Endothelial cell of umbilical vein (primary cell): Measurements from ENCODE around the gene HIRA. TPM values are rescaled to one million over a fixed set of nuclear protein-coding genes. Genes with fewer than 3 reads are reported as not detected.

Source experiments
- BruUV-seq: library from RNA; stranded (reverse); fragments of 400-500 nt; replicated peaks from 2 replicates; lab custom pipeline; 2021; lab: Mats Ljungman, UMichigan
- CTCF ChIA-PET: fragments of 300-600, 350-600 bp; sonication (Branson Sonifier 250); formaldehyde crosslinking; loops from one replicate; lab custom pipeline; 2021; ENCODE audit warnings: antibody characterized with exemption, inconsistent platforms; lab: Charles Lee
- POLR2A ChIA-PET: fragments of 300-600, 350-600 bp; sonication (Branson Sonifier 250); formaldehyde crosslinking; loops from one replicate; lab custom pipeline; 2021; ENCODE audit warnings: antibody characterized with exemption, inconsistent platforms; lab: Charles Lee
- DNase-seq: peaks from one replicate; pipeline ENCODE4 v3.0.0-alpha.2; 2011; ENCODE audit warnings: low read depth, low spot score
- FAIRE-seq: peaks from 2 replicates; lab custom pipeline; 2011; peaks lifted over from hg19 to GRCh38; lab: Jason Lieb, UNC
- H2AFZ ChIP-seq: 2 replicates; pipeline ENCODE4 v1.6.0; 2012; ENCODE audit warnings: low read depth, low read length, control low read depth, inconsistent platforms
- H3K27ac ChIP-seq: 2 replicates; pipeline ENCODE4 v1.5.1; 2011; ENCODE audit warnings: low read depth, mild to moderate bottlenecking, control low read depth, low read length, moderate library complexity; ENCODE audit not compliant: insufficient read depth
- H3K27me3 ChIP-seq, 2 experiments: 2 replicates each; pipeline versions ENCODE4 v1.6.0 to v1.6.1; 2011; ENCODE audit warnings: low read length in 2 of 2, mixed read lengths in 1 of 2; ENCODE audit not compliant: control insufficient read depth in 2 of 2, insufficient read depth in 2 of 2
- H3K36me3 ChIP-seq, 2 experiments: 2 replicates in 1 of 2; 3 replicates in 1 of 2; pipeline ENCODE4 v1.5.1; 2011; ENCODE audit warnings: low read length in 2 of 2, mild to moderate bottlenecking in 1 of 2, moderate library complexity in 1 of 2; ENCODE audit not compliant: control insufficient read depth in 2 of 2, insufficient read depth in 2 of 2; ENCODE audit errors: extremely low read depth in 1 of 2
- H3K4me1 ChIP-seq: 3 replicates; pipeline ENCODE4 v1.5.1; 2011; ENCODE audit warnings: mild to moderate bottlenecking, low read length; ENCODE audit not compliant: control insufficient read depth, insufficient read depth; ENCODE audit errors: extremely low read depth
- H3K4me2 ChIP-seq: 2 replicates; pipeline ENCODE4 v1.6.1; 2011; ENCODE audit warnings: low read length, control low read depth, mixed read lengths; ENCODE audit not compliant: insufficient read depth
- H3K4me3 ChIP-seq, 3 experiments: fragments of 200-600 bp in 1 of 3; sonication (generic), shearing (Covaris generic) in 1 of 3; replicated peaks in 1 of 3; 2 replicates each; pipeline ENCODE4 v1.5.1; 2011 to 2016; ENCODE audit warnings: control low read depth in 3 of 3, low read length in 3 of 3, mild to moderate bottlenecking in 2 of 3, inconsistent platforms in 1 of 3, low read depth in 1 of 3, moderate library complexity in 1 of 3; ENCODE audit not compliant: insufficient read depth in 1 of 3
- H3K79me2 ChIP-seq: 2 replicates; pipeline ENCODE4 v1.6.0; 2012; ENCODE audit warnings: low read length, inconsistent platforms; ENCODE audit not compliant: control insufficient read depth, insufficient read depth
- H3K9ac ChIP-seq: replicated peaks from 2 replicates; pipeline ENCODE3; 2011; ENCODE audit warnings: low read length, control low read depth; ENCODE audit not compliant: insufficient read depth; ENCODE audit errors: extremely low read depth
- H3K9me1 ChIP-seq: replicated peaks from 3 replicates; pipeline ENCODE4 v1.6.0; 2011; ENCODE audit warnings: mild to moderate bottlenecking, low read length; ENCODE audit not compliant: control insufficient read depth, insufficient read depth; ENCODE audit errors: extremely low read depth
- H3K9me3 ChIP-seq: replicated peaks from 2 replicates; pipeline ENCODE4 v1.5.1; 2012; ENCODE audit warnings: low read length, inconsistent platforms; ENCODE audit not compliant: control insufficient read depth, insufficient read depth
- H4K20me1 ChIP-seq: replicated peaks from 2 replicates; pipeline ENCODE3; 2011; ENCODE audit warnings: mild to moderate bottlenecking, low read length; ENCODE audit not compliant: control insufficient read depth, insufficient read depth; ENCODE audit errors: extremely low read depth
- EZH2 ChIP-seq: IDR thresholded peaks from 2 replicates; pipeline ENCODE4 v1.6.1; 2012; ENCODE audit warnings: borderline replicate concordance, low read depth, mild to moderate bottlenecking, moderate library complexity, low read length, inconsistent platforms; ENCODE audit not compliant: severe bottlenecking
- FOS ChIP-seq: IDR thresholded peaks from 2 replicates; pipeline ENCODE4 v1.6.1; 2011; ENCODE audit warnings: mild to moderate bottlenecking, low read length, moderate library complexity, borderline replicate concordance; ENCODE audit not compliant: insufficient read depth
- GATA2 ChIP-seq: IDR thresholded peaks from 2 replicates; pipeline ENCODE4 v1.7.0; 2011; ENCODE audit warnings: low read depth, mild to moderate bottlenecking, moderate library complexity, mixed read lengths, low read length; ENCODE audit not compliant: insufficient read length, insufficient read depth
- JUN ChIP-seq: IDR thresholded peaks from 2 replicates; pipeline ENCODE4 v1.6.1; 2011; ENCODE audit warnings: borderline replicate concordance, low read depth; ENCODE audit not compliant: insufficient read length, insufficient read depth
- MYC ChIP-seq: IDR thresholded peaks from one replicate; pipeline ENCODE4 v1.6.1; 2011; ENCODE audit warnings: mild to moderate bottlenecking, low read depth, low read length
- POLR2A ChIP-seq: IDR thresholded peaks from 2 replicates; pipeline ENCODE4 v1.6.1; 2012; ENCODE audit warnings: low read depth, mild to moderate bottlenecking, control low read depth, low read length
- POLR2AphosphoS5 ChIP-seq: IDR thresholded peaks from 2 replicates; pipeline ENCODE4 v1.6.1; 2012; ENCODE audit warnings: low read depth, mild to moderate bottlenecking, control low read depth, low read length, moderate library complexity; ENCODE audit not compliant: insufficient read depth
- dilution Hi-C: fragments of 300-500 bp; cut with MboI; formaldehyde crosslinking; loops from one replicate; pipeline ENCODE4 v1.15.0; 2019; ENCODE audit warnings: low sequenced_read_pairs; ENCODE audit not compliant: extremely low pct_ligation_motif_present
- intact Hi-C: fragments of 100-400 bp; cut with micrococcal nuclease; formaldehyde crosslinking; loops from one replicate; pipeline ENCODE4 v1.10.0; 2022
- polyA plus RNA-seq, 4 experiments: library from polyadenylated mRNA; depleted of rRNA in 3 of 4; stranded (reverse) in 3 of 4; unstranded in 1 of 4; fragments of >200 nt; gene quantifications; 2 replicates each; pipeline versions ENCODE4 v1.2.1 to v1.2.3, GENCODE V29; 2011 to 2012; ENCODE audit warnings: missing spikeins in 1 of 4
- total RNA-seq: library from RNA; stranded (reverse); gene quantifications from 2 replicates; pipeline ENCODE4 v1.2.3, GENCODE V29; 2021
- TF ChIP-seq, protein P1 (sequence below), 2 donors: IDR thresholded peaks; 1 replicate in 1 of 2; 2 replicates in 1 of 2; pipeline ENCODE4 v1.5.1; 2011; ENCODE audit warnings: low read length in 2 of 2, mild to moderate bottlenecking in 2 of 2, moderate library complexity in 2 of 2, control low read depth in 1 of 2, inconsistent platforms in 1 of 2, low read depth in 1 of 2; ENCODE audit not compliant: insufficient read depth in 1 of 2; ENCODE audit errors: extremely low read depth in 1 of 2
- TF ChIP-seq, protein P2 (sequence below): IDR thresholded peaks from 2 replicates; pipeline ENCODE4 v1.6.1; 2011; ENCODE audit not compliant: insufficient read depth, insufficient read length

Gene HIRA
- total and polyA plus RNA-seq, 2 donors (not counting 3 experiments of a cell fraction or from before 2014, with no cell fraction given): 17.3 to 27.7 TPM

DNA sequence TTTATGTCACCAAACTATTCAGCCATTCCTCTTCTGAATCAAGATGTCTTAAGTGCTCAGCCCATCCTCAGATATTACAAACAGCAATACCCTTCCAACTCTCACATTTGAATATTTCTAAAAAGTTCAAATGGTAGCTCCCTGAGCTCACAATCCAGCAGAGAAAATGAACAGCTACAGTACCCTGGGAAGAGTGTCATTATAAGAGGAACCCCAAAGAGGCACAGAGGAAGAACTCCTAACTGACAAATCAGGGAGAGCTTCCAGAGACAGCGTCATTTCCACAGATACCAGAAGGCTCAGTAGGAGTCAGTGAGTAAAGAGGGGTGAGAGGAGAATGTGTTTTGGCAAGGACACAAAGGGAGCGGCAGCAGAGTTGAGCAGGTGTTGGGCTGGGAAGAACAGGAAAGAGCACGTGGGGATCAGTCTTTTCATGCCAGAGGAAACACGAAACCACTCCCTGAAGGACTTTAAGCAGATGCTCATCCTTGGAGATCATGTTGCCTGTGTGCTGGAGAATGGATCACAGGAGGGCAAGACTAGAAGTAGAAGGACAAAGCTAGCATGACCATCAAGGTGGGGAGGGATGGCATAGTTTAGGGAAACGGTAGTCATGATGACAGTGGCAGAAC lies 144.3 kb downstream of the HIRA start:
- no peaks in the 10 kb centered on the region for H3K9me3 ChIP-seq
- no peak overlapping the region for H3K9ac ChIP-seq
- peaks cover 9% of the 10 kb centered on the region for H3K4me1 ChIP-seq
- H3K36me3 ChIP-seq: no peaks in the 10 kb centered on the region
- CTCF ChIA-PET: interaction anchor here (1.0 kb wide), 2 partner anchors 12 to 109 kb away, joined by 3 read pairs; partner anchors contain the start of gene SLC25A1
- no peaks in the 10 kb centered on the region for H3K79me2 ChIP-seq
- peaks cover 0 to 2% of the 10 kb centered on the region in 2 experiments for H3K27me3 ChIP-seq
- H2AFZ ChIP-seq: no peak overlapping the region
- FAIRE-seq (no peak), DNase-seq (no peak)
- intact Hi-C loops: no loop called here
- H4K20me1 ChIP-seq: no peaks in the 10 kb centered on the region
- H3K4me2 ChIP-seq: no peak overlapping the region
- no peaks in the 10 kb centered on the region for H3K9me1 ChIP-seq
- H3K4me3 ChIP-seq: no peak overlapping the region
- TF ChIP-seq POLR2AphosphoS5 (no peak), MYC (no peak), EZH2 (no peak), GATA2 (no peak), FOS (no peak), JUN (no peak), POLR2A (no peak)
- TF ChIP-seq, protein P1, sequence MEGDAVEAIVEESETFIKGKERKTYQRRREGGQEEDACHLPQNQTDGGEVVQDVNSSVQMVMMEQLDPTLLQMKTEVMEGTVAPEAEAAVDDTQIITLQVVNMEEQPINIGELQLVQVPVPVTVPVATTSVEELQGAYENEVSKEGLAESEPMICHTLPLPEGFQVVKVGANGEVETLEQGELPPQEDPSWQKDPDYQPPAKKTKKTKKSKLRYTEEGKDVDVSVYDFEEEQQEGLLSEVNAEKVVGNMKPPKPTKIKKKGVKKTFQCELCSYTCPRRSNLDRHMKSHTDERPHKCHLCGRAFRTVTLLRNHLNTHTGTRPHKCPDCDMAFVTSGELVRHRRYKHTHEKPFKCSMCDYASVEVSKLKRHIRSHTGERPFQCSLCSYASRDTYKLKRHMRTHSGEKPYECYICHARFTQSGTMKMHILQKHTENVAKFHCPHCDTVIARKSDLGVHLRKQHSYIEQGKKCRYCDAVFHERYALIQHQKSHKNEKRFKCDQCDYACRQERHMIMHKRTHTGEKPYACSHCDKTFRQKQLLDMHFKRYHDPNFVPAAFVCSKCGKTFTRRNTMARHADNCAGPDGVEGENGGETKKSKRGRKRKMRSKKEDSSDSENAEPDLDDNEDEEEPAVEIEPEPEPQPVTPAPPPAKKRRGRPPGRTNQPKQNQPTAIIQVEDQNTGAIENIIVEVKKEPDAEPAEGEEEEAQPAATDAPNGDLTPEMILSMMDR (IDR thresholded peaks at IDR 0.05; ENCODE audit: extremely low read depth in 1 of 2, insufficient read depth in 1 of 2, low read depth in 1 of 2, low read length in 2 of 2): no peak
- TF ChIP-seq, protein P2, sequence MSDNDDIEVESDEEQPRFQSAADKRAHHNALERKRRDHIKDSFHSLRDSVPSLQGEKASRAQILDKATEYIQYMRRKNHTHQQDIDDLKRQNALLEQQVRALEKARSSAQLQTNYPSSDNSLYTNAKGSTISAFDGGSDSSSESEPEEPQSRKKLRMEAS: no peak
- dilution Hi-C loops: no loop called here
- H3K27ac ChIP-seq: no peak overlapping the region
- POLR2A ChIA-PET: no interaction called here
- BruUV-seq: no TSS peak
